Sigmoid colon (tissue), 7 donors: ENCODE measurements around the gene GALNT12. TPM values are rescaled to one million over a fixed set of nuclear protein-coding genes. Genes with fewer than 3 reads are reported as not detected.

Source experiments
- DNase-seq: peaks from one replicate; pipeline ENCODE4 v3.0.0-alpha.2; 2019
- H3K27ac ChIP-seq, 4 donors: fragments of 200-600 bp; sonication (generic); one replicate each; pipeline ENCODE4 v1.5.1; 2016 to 2019; ENCODE audit warnings: mild to moderate bottlenecking in 1 of 4
- H3K27me3 ChIP-seq, 3 donors: fragments of 200-600 bp; sonication (generic); one replicate each; pipeline ENCODE4 v1.5.1; 2019; ENCODE audit warnings: mild to moderate bottlenecking in 1 of 3
- H3K36me3 ChIP-seq, 4 donors: fragments of 200-600 bp; sonication (generic); one replicate each; pipeline ENCODE4 v1.5.1; 2016 to 2019
- H3K4me1 ChIP-seq, 4 donors: fragments of 200-600 bp; sonication (generic); one replicate each; pipeline ENCODE4 v1.5.1; 2017 to 2019
- H3K4me3 ChIP-seq, 4 donors: fragments of 200-600 bp; sonication (generic); one replicate each; pipeline ENCODE4 v1.5.1; 2017 to 2019; ENCODE audit warnings: mild to moderate bottlenecking in 2 of 4, moderate library complexity in 1 of 4
- H3K9me3 ChIP-seq, 4 donors: fragments of 200-600 bp in 3 of 4; sonication (generic) in 3 of 4; one replicate each; pipeline versions ENCODE4 v1.5.1 to v1.6.1; 2013 to 2019
- CTCF ChIP-seq, 4 experiments: fragments of 450-650 bp in 3 of 4; fragments of 200-600 bp in 1 of 4; IDR thresholded peaks; one replicate each; pipeline ENCODE4 v1.5.1; 2016 to 2019; ENCODE audit warnings: antibody characterized with exemption in 4 of 4, mild to moderate bottlenecking in 3 of 4, moderate library complexity in 2 of 4
- EP300 ChIP-seq, 4 donors: sonication (generic); formaldehyde crosslinking; IDR thresholded peaks; one replicate each; pipeline ENCODE4 v1.6.1; 2017; ENCODE audit warnings: antibody characterized with exemption in 4 of 4
- POLR2A ChIP-seq, 2 donors: fragments of 450-650 bp; IDR thresholded peaks; one replicate each; pipeline ENCODE4 v1.6.1; 2016; ENCODE audit warnings: antibody characterized with exemption in 2 of 2, mild to moderate bottlenecking in 2 of 2, moderate library complexity in 2 of 2
- POLR2AphosphoS5 ChIP-seq, 4 donors: sonication (generic); formaldehyde crosslinking; IDR thresholded peaks; one replicate each; pipeline ENCODE4 v1.6.1; 2017; ENCODE audit warnings: antibody characterized with exemption in 4 of 4
- WGBS, 2 donors: extraction: QIAGEN DNeasy Blood & Tissue Kit; methylation state at CpG; one replicate each; pipeline ENCODE4 v1.1.7; 2013; 5-methylcytosine and 5-hydroxymethylcytosine counted together
- intact Hi-C: fragments of 100-400 bp; cut with DNase I; formaldehyde crosslinking; loops from one replicate; pipeline ENCODE4 v1.15.1; 2023
- polyA plus RNA-seq, 3 donors: library from polyadenylated mRNA; stranded (reverse); fragments of 200-250 nt; gene quantifications; one replicate each; pipeline ENCODE4 v1.2.3, GENCODE V29; 2013
- total RNA-seq, 4 donors: library from RNA; depleted of rRNA; stranded (reverse); fragments of >200 nt; gene quantifications; one replicate each; pipeline ENCODE4 v1.1.0, GENCODE V29; 2016
- donor health status: healthy with polysubstance abuse.
- donor health status: Bipolar disorder and iron deficiency.
- donor health status: healthy.

GALNT12 gene
- total and polyA plus RNA-seq, 7 donors: 11.5 to 34.2 (median 18.9) TPM

DNA sequence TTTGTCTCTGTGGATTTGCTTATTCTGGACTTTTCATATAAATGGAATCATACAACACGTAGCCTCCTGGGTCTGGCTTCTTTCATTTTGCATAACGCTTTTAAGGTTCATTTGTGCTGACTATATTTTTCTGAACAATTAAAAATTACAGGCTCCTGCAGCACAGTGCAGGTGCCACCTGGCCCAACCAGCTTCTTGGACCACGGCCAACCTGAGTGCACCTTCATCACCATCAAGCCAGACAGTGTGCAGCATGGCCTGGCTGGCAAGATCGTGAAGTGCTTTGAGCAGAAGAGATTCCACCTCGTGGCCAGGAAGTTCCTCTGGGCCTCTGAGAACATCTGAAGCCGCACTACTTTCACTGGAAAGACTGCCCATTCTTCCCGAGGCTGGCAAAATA, 82.8 kb downstream of the GALNT12 start:
- TF ChIP-seq POLR2A (IDR thresholded peaks at IDR 0.05) (no peak), POLR2AphosphoS5 (IDR thresholded peaks at IDR 0.05) (no peak), CTCF (IDR thresholded peaks at IDR 0.05) (no peak), EP300 (IDR thresholded peaks at IDR 0.05) (no peak)
- intact Hi-C loops: no loop called here
- H3K4me1 ChIP-seq: peaks cover 0 to 5% (median 0%) of the 10 kb centered on the region in 4 donors
- H3K9me3 ChIP-seq: no peaks in the 10 kb centered on the region
- no peak overlapping the region for H3K27ac ChIP-seq
- no peaks in the 10 kb centered on the region for H3K36me3 ChIP-seq
- H3K4me3 ChIP-seq: no peak overlapping the region
- WGBS, 2 donors: 37 to 68% methylated on average over 7 of the region's 7 CpGs
- DNase-seq: no peak
- no peaks in the 10 kb centered on the region for H3K27me3 ChIP-seq

DNA sequence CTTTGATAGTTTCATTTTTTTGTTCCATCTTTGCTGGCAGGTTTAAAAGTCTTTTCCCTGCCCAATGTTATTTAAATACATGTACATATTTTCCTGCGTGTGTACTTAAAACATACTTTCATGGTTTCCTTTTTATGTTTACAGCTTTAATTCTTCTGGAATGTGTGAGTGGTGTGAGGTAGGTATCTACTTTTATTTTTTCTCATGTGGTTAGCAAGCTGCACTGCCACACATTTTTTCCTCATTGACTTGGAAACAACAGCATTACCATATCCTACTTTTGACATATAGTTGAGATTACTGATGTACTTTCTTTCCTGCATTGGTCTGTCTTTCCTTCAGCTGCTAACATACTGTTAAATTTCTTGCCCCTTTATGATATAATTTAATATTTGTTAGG, 84.8 kb downstream of the GALNT12 start:
- Histone ChIP-seq H3K36me3 (no peaks in the 10 kb centered on the region), H3K27ac (no peak overlapping the region), H3K27me3 (no peaks in the 10 kb centered on the region), H3K4me3 (no peak overlapping the region), H3K9me3 (no peaks in the 10 kb centered on the region), H3K4me1 (peaks cover 0 to 5% (median 0%) of the 10 kb centered on the region in 4 donors)
- no peak for DNase-seq
- WGBS, 2 donors: 73 to 80% methylated on average over 1 of the region's 1 CpG
- intact Hi-C loops: no loop called here
- TF ChIP-seq CTCF (IDR thresholded peaks at IDR 0.05) (no peak), EP300 (IDR thresholded peaks at IDR 0.05) (no peak), POLR2AphosphoS5 (IDR thresholded peaks at IDR 0.05) (no peak), POLR2A (IDR thresholded peaks at IDR 0.05) (no peak)

DNA sequence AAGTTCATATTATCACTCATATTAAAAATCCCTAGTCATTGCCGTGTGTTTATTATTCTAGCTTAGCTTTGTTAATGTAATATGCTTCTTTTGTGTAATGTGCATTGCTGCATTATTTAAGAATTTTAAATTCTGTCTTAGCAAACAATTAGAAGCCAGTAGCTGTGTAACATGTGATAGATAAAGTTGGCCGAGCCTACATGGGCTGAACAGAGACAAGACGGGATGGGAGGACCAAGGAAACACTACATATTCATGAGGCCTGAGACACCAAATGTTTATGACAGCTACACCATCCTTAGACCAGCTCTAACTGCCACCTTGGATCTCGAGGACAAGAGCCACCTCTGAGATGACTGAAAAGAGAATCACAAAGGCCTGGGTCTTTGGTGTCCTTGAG, 85.2 kb downstream of the GALNT12 start:
- intact Hi-C loops: no loop called here
- TF ChIP-seq EP300 (IDR thresholded peaks at IDR 0.05): no peak
- no peak for TF ChIP-seq CTCF (IDR thresholded peaks at IDR 0.05)
- no peak for TF ChIP-seq POLR2A (IDR thresholded peaks at IDR 0.05)
- no peak for TF ChIP-seq POLR2AphosphoS5 (IDR thresholded peaks at IDR 0.05)
- peaks cover 0 to 5% (median 0%) of the 10 kb centered on the region in 4 donors for H3K4me1 ChIP-seq
- no peak overlapping the region for H3K27ac ChIP-seq
- no peak for DNase-seq
- H3K9me3 ChIP-seq: no peaks in the 10 kb centered on the region
- WGBS, 2 donors: 71 to 84% methylated on average over 4 of the region's 4 CpGs
- H3K4me3 ChIP-seq: no peak overlapping the region
- H3K36me3 ChIP-seq: no peaks in the 10 kb centered on the region
- no peaks in the 10 kb centered on the region for H3K27me3 ChIP-seq

- Histone ChIP-seq H3K27ac (no peak overlapping the region), H3K36me3 (no peaks in the 10 kb centered on the region), H3K9me3 (no peaks in the 10 kb centered on the region), H3K4me1 (peaks cover 0 to 5% (median 0%) of the 10 kb centered on the region in 4 donors), H3K27me3 (no peaks in the 10 kb centered on the region), H3K4me3 (no peak overlapping the region)
- intact Hi-C loops: no loop called here
- WGBS, 2 donors: 65 to 79% methylated on average over 3 of the region's 3 CpGs
- no peak for DNase-seq
- TF ChIP-seq EP300 (IDR thresholded peaks at IDR 0.05) (no peak), POLR2A (IDR thresholded peaks at IDR 0.05) (no peak), POLR2AphosphoS5 (IDR thresholded peaks at IDR 0.05) (no peak), CTCF (IDR thresholded peaks at IDR 0.05) (no peak)
These were observed 86.7 kb downstream of the GALNT12 start for GRCh38 chr9:98894171-98894570.

DNA sequence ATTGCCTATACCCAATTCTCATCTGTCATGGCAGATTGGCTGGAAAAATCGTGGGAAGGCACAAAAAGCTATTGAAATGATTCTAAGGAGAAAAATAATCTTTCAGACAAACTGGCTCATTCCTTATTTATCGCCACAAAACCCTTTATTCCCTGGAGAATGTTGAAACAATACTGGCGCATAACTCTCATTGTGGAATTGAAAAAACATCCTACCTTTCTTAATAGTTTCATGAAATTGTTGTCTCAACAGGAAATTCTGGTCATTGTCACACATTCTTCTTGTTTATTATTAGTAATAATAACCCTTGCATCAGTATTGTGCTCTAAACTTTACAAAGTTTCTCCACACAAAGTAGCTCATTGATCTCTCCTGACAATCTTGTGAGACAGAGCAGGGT, 87.3 kb downstream of the GALNT12 start:
- no peak overlapping the region for H3K27ac ChIP-seq
- peaks cover 0 to 5% (median 0%) of the 10 kb centered on the region in 4 donors for H3K4me1 ChIP-seq
- no peak overlapping the region for H3K4me3 ChIP-seq
- H3K9me3 ChIP-seq: no peaks in the 10 kb centered on the region
- intact Hi-C loops: no loop called here
- DNase-seq: no peak
- no peaks in the 10 kb centered on the region for H3K36me3 ChIP-seq
- TF ChIP-seq POLR2AphosphoS5 (IDR thresholded peaks at IDR 0.05) (no peak), EP300 (IDR thresholded peaks at IDR 0.05) (no peak), CTCF (IDR thresholded peaks at IDR 0.05) (no peak), POLR2A (IDR thresholded peaks at IDR 0.05) (no peak)
- no peaks in the 10 kb centered on the region for H3K27me3 ChIP-seq
- WGBS, 2 donors: 84 to 85% methylated on average over 3 of the region's 3 CpGs
